ENCODE data around the gene SPATA45.

The SPATA45 gene

DNA sequence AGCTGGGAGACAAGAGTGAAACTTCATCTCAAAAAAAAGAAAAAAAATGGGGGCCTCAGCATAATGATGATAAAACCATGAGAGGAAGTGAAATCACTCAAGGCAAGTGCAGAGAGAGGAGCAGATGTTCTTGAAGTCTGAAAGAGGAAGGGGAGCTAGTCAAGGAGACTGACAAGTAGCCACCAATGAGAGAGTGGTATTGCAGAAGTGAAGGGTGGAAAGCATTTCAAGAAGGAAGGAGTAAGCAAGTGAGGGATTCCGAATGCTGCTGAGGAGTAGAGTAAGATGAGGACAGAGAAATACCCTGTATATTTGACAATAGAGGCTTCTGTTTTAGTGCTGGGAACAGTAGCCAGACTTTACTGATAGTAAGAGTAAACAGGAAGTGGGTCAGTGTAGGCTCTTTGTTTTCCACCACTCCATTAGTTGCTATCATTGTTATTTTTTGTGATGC lies 52.9 kb downstream of the SPATA45 start:
- H3K9me2 ChIP-seq (replicated peaks; ENCODE audit: low read depth, low read length), result no peaks in the 10 kb centered on the region
- peak overlapping the region; percentile 30; the same call in 1 of the 2 replicates for H2AFZ ChIP-seq (ENCODE audit: low read length)
- peak overlapping the region; percentile 38 for H3K4me3 ChIP-seq (ENCODE audit: low read length, poor library complexity, severe bottlenecking)
- no peaks in the 10 kb centered on the region for H3K27me3 ChIP-seq (ENCODE audit: insufficient read depth, low read length, poor library complexity, severe bottlenecking)
- peaks cover 36% of the 10 kb centered on the region for H3K79me2 ChIP-seq (ENCODE audit: insufficient read depth, low read length)
- H3F3A ChIP-seq (ENCODE audit: low read depth), result no peaks in the 10 kb centered on the region
- no peak overlapping the region for H3K9ac ChIP-seq (ENCODE audit: low read depth, low read length, poor library complexity, severe bottlenecking)
- peak overlapping the region; percentile 29 for H3K4me2 ChIP-seq (ENCODE audit: low read depth, low read length, poor library complexity, severe bottlenecking)
- peaks cover 7% of the 10 kb centered on the region for H4K20me1 ChIP-seq (ENCODE audit: insufficient read depth, low read length, poor library complexity, severe bottlenecking)
- H3K4me1 ChIP-seq (ENCODE audit: insufficient read depth, low read length, poor library complexity, severe bottlenecking), result peaks cover 28% of the 10 kb centered on the region
- no peaks in the 10 kb centered on the region; the same call in 1 of the 2 replicates for H3K36me3 ChIP-seq (ENCODE audit: insufficient read depth, low read length)
- TF ChIP-seq, protein P1, sequence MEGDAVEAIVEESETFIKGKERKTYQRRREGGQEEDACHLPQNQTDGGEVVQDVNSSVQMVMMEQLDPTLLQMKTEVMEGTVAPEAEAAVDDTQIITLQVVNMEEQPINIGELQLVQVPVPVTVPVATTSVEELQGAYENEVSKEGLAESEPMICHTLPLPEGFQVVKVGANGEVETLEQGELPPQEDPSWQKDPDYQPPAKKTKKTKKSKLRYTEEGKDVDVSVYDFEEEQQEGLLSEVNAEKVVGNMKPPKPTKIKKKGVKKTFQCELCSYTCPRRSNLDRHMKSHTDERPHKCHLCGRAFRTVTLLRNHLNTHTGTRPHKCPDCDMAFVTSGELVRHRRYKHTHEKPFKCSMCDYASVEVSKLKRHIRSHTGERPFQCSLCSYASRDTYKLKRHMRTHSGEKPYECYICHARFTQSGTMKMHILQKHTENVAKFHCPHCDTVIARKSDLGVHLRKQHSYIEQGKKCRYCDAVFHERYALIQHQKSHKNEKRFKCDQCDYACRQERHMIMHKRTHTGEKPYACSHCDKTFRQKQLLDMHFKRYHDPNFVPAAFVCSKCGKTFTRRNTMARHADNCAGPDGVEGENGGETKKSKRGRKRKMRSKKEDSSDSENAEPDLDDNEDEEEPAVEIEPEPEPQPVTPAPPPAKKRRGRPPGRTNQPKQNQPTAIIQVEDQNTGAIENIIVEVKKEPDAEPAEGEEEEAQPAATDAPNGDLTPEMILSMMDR (conservative IDR thresholded peaks at IDR 0.05; ENCODE audit: low read length), result no peak
- TF ChIP-seq EZH2phosphoT487 (IDR thresholded peaks at IDR 0.05; ENCODE audit: borderline replicate concordance), result no peak
- H3K9me3 ChIP-seq (ENCODE audit: insufficient read depth, low read depth, low read length), result no peaks in the 10 kb centered on the region

DNA sequence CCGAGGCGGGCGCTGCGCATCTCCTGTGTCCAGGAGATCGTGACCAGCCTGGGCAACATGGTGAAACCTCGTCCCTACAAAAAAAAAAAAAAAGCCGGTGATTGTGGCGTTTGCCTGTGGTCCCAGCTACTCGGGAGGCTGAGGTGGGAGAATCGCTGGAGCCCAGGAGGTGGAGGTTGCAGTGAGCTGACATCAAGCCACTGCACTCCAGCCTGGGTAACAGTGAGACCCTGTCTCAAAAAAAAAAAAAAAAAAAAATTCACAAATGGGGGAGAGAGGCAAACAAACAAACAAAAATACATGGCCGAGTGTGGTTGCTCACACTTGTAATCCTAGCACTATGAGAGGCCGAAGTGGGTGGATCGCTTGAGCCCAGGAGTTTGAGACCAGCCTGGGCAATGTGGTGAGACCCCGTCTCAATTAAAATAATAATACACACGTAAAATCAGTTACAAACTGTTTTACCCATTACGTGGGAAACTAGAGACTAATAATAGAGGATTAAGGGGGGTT lies 55.0 kb downstream of the SPATA45 start:
- peaks cover 46% of the 10 kb centered on the region for H3K4me1 ChIP-seq (ENCODE audit: insufficient read depth, low read length, poor library complexity, severe bottlenecking)
- peak overlapping the region; percentile 86 for H3K9ac ChIP-seq (ENCODE audit: low read depth, low read length, poor library complexity, severe bottlenecking)
- no peaks in the 10 kb centered on the region; the same call in 1 of the 2 replicates for H3K36me3 ChIP-seq (ENCODE audit: insufficient read depth, low read length)
- no peaks in the 10 kb centered on the region for H3K27me3 ChIP-seq (ENCODE audit: insufficient read depth, low read length, poor library complexity, severe bottlenecking)
- peak overlapping the region; percentile 97 for H2AFZ ChIP-seq (ENCODE audit: low read length)
- no peaks in the 10 kb centered on the region for H3F3A ChIP-seq (ENCODE audit: low read depth)
- H4K20me1 ChIP-seq (ENCODE audit: insufficient read depth, low read length, poor library complexity, severe bottlenecking), result peaks cover 15% of the 10 kb centered on the region
- no peaks in the 10 kb centered on the region for H3K9me2 ChIP-seq (replicated peaks; ENCODE audit: low read depth, low read length)
- H3K9me3 ChIP-seq (ENCODE audit: insufficient read depth, low read depth, low read length), result no peaks in the 10 kb centered on the region
- peak overlapping the region; percentile 64 for H3K4me2 ChIP-seq (ENCODE audit: low read depth, low read length, poor library complexity, severe bottlenecking)
- TF ChIP-seq, protein P1 (conservative IDR thresholded peaks at IDR 0.05; ENCODE audit: low read length), result no peak
- TF ChIP-seq EZH2phosphoT487 (IDR thresholded peaks at IDR 0.05; ENCODE audit: borderline replicate concordance), result no peak
- H3K79me2 ChIP-seq (ENCODE audit: insufficient read depth, low read length), result peaks cover 56% of the 10 kb centered on the region
- peak overlapping the region; percentile 94 for H3K4me3 ChIP-seq (ENCODE audit: low read length, poor library complexity, severe bottlenecking)

- Histone ChIP-seq H3K9ac (ENCODE audit: low read depth, low read length, poor library complexity, severe bottlenecking) (peak within 1 kb of the TSS; percentile 86), H3K4me1 (ENCODE audit: insufficient read depth, low read length, poor library complexity, severe bottlenecking) (peaks cover 49% of the 10 kb centered on the region), H3K9me3 (ENCODE audit: insufficient read depth, low read depth, low read length) (no peaks in the 10 kb centered on the region), H3K27me3 (ENCODE audit: insufficient read depth, low read length, poor library complexity, severe bottlenecking) (no peaks in the 10 kb centered on the region), H3K9me2 (replicated peaks; ENCODE audit: low read depth, low read length) (no peaks in the 10 kb centered on the region), H3K79me2 (ENCODE audit: insufficient read depth, low read length) (peaks cover 62% of the 10 kb centered on the region), H4K20me1 (ENCODE audit: insufficient read depth, low read length, poor library complexity, severe bottlenecking) (peaks cover 19% of the 10 kb centered on the region), H3K4me2 (ENCODE audit: low read depth, low read length, poor library complexity, severe bottlenecking) (peak within 1 kb of the TSS; percentile 75), H3K36me3 (ENCODE audit: insufficient read depth, low read length) (no peaks in the 10 kb centered on the region; the same call in 1 of the 2 replicates), H3K4me3 (ENCODE audit: low read length, poor library complexity, severe bottlenecking) (peak within 1 kb of the TSS; percentile 94), H2AFZ (ENCODE audit: low read length) (peak within 1 kb of the TSS; percentile 97), H3F3A (ENCODE audit: low read depth) (no peaks in the 10 kb centered on the region)
- no peak for TF ChIP-seq EZH2phosphoT487 (IDR thresholded peaks at IDR 0.05; ENCODE audit: borderline replicate concordance)
- TF ChIP-seq, protein P1 (conservative IDR thresholded peaks at IDR 0.05; ENCODE audit: low read length), result no peak
Measured at GRCh38 chr1:212791676-212792395, 55.6 kb downstream of the SPATA45 start, which contains the start of the genes NSL1 and TATDN3. NSL1 (minus strand) TSS chr1:212791777; CDS start chr1:212791763, 14 bp downstream. TATDN3 (plus strand) TSS chr1:212791894; CDS start chr1:212791922, 28 bp downstream.

Measured in Loucy (cell line).